GM12875 (cell line): ENCODE measurements around the gene GUF1.
"Not testable (repeated sequence)": the region's sequence is repeated elsewhere in the genome, so short reads cannot be mapped to it uniquely, and the experiment has no call there.

ENCODE experiments used
- H3K4me3 ChIP-seq: one replicate; pipeline ENCODE4 v1.5.1; 2011; ENCODE audit warnings: low read depth, low read length, control low read depth
- CTCF ChIP-seq: IDR thresholded peaks from 2 replicates; pipeline ENCODE4 v1.5.1; 2011; ENCODE audit warnings: low read depth, mild to moderate bottlenecking, control low read depth, inconsistent platforms, low read length, moderate library complexity, borderline replicate concordance; ENCODE audit not compliant: insufficient read depth

Gene GUF1

GRCh38 chr4:44725726-44726037 is 47.5 kb downstream of the GUF1 start:
- TF ChIP-seq CTCF, result no peak
- H3K4me3 ChIP-seq, result peak overlapping the region; percentile 83

- H3K4me3 ChIP-seq, result peak within 1 kb of the TSS; percentile 83
- no peak for TF ChIP-seq CTCF
Observed at GRCh38 chr4:44726038-44726871, 48.0 kb downstream of the GUF1 start, which contains the start of gene GNPDA2. Gene GNPDA2, minus strand, starts transcription at chr4:44726556. Its CDS starts 4,349 bp downstream, at chr4:44722207.

- H3K4me3 ChIP-seq, result no peak overlapping the region
- no peak for TF ChIP-seq CTCF
Observed at GRCh38 chr4:44727471-44727870, 49.3 kb downstream of the GUF1 start.

- not testable (repeated sequence) for H3K4me3 ChIP-seq
Observed at GRCh38 chr4:44728694-44729093, 50.5 kb downstream of the GUF1 start.

GRCh38 chr4:44736900-44737299 is 58.7 kb downstream of the GUF1 start:
- TF ChIP-seq CTCF, result no peak
- H3K4me3 ChIP-seq, result no peak overlapping the region

- H3K4me3 ChIP-seq, result no peak overlapping the region
- peak; percentile 30; the same call in 1 of the 2 replicates for TF ChIP-seq CTCF
Observed at GRCh38 chr4:44738615-44739014, 60.4 kb downstream of the GUF1 start.

GRCh38 chr4:44740201-44740600 is 62.0 kb downstream of the GUF1 start:
- TF ChIP-seq CTCF, result no peak
- no peak overlapping the region for H3K4me3 ChIP-seq
